Right lung (tissue), 5 donors: Measurements from ENCODE around the gene UTP14A. TPM values are rescaled to one million over a fixed set of nuclear protein-coding genes. Genes with fewer than 3 reads are reported as not detected.

Experiments used
- DNase-seq, 2 donors: peaks; one replicate each; pipeline ENCODE4 v3.0.0-alpha.2; 2013
- polyA plus RNA-seq, 5 donors: library from polyadenylated mRNA; unstranded; fragments of 120-200 nt; gene quantifications; one replicate each; pipeline versions ENCODE4 v1.2.1 to v1.2.3, GENCODE V29; 2013; ENCODE audit warnings: inconsistent platforms in 1 of 5, low replicate concordance in 1 of 5; ENCODE audit not compliant: insufficient read length in 5 of 5, insufficient read depth in 1 of 5

UTP14A gene
- polyA plus RNA-seq, 5 donors: 25.0 to 28.6 (median 27.1) TPM

GRCh38 chrX:129940721-129941120 is 34.8 kb downstream of the UTP14A start:
- DNase-seq: no peak

GRCh38 chrX:129945131-129945530 is 39.2 kb downstream of the UTP14A start:
- DNase-seq: no peak

GRCh38 chrX:129953334-129953648 is 47.3 kb downstream of the UTP14A start:
- DNase-seq: no peak

- DNase-seq: no peak
Observed at GRCh38 chrX:129953881-129954280, 47.9 kb downstream of the UTP14A start.

GRCh38 chrX:129954804-129955203 is 48.8 kb downstream of the UTP14A start:
- no peak for DNase-seq

- DNase-seq: no peak
Observed at GRCh38 chrX:129955682-129956081, 49.7 kb downstream of the UTP14A start.

GRCh38 chrX:129956145-129956544 is 50.2 kb downstream of the UTP14A start:
- no peak for DNase-seq

GRCh38 chrX:129956765-129957164 is 50.8 kb downstream of the UTP14A start:
- DNase-seq: no peak

- peak; percentile 58 to 65 for DNase-seq
Observed at GRCh38 chrX:129957241-129958082, 51.5 kb downstream of the UTP14A start.

- DNase-seq: no peak
Observed at GRCh38 chrX:129958083-129958465, 52.1 kb downstream of the UTP14A start.

GRCh38 chrX:129958814-129959492 is 53.0 kb downstream of the UTP14A start:
- no peak for DNase-seq

GRCh38 chrX:129959493-129959832 is 53.5 kb downstream of the UTP14A start:
- no peak for DNase-seq

- DNase-seq: no peak
Observed at GRCh38 chrX:129961180-129962083, 55.5 kb downstream of the UTP14A start.

GRCh38 chrX:129963729-129964128 is 57.8 kb downstream of the UTP14A start:
- DNase-seq: no peak

GRCh38 chrX:129965166-129965565 is 59.2 kb downstream of the UTP14A start:
- DNase-seq: no peak

- DNase-seq: no peak
Observed at GRCh38 chrX:129968968-129969367, 63.0 kb downstream of the UTP14A start.

GRCh38 chrX:129976441-129976840 is 70.5 kb downstream of the UTP14A start:
- no peak for DNase-seq

Other genes with a start within 250 kb of the UTP14A start
- gene XPNPEP2, start 167.2 kb upstream of the UTP14A start, polyA plus RNA-seq: 1 to 10 TPM; 5.9 to 8.5 (median 8.2) TPM
- gene SASH3, start 126.2 kb upstream of the UTP14A start, polyA plus RNA-seq: 1 to 10 TPM; 2.8 to 4.1 (median 3.4) TPM
- 10 to 100 TPM; 33.1 to 41.4 (median 36.8) TPM for gene ZDHHC9, start 62.3 kb upstream of the UTP14A start, polyA plus RNA-seq
- gene BCORL1, start 76.5 kb downstream of the UTP14A start, polyA plus RNA-seq: 10 to 100 TPM; 13.6 to 20.8 (median 18.0) TPM
- 10 to 100 TPM; 10.0 to 13.2 (median 11.0) TPM for gene ELF4, start 204.3 kb downstream of the UTP14A start, polyA plus RNA-seq